ENCODE measurements around the gene PHLDB3. TPM values are rescaled to one million over a fixed set of nuclear protein-coding genes. Genes with fewer than 3 reads are reported as not detected.

PHLDB3 gene
- total RNA-seq, 1 experiment from 2014 or later, result 8.5 TPM

GRCh38 chr19:43553656-43554055 is 49.1 kb upstream of the PHLDB3 start:
- no peak overlapping the region for H3K4me3 Mint-ChIP-seq
- Histone ChIP-seq H3K23ac (ENCODE audit: insufficient read length, low read depth, low read length) (no peak overlapping the region), H2BK12ac (ENCODE audit: insufficient read length, low read depth, low read length) (no peak overlapping the region), H2BK120ac (ENCODE audit: low read depth, low read length, poor library complexity, severe bottlenecking) (no peak overlapping the region), H3K56ac (ENCODE audit: insufficient read length, low read depth, low read length) (no peak overlapping the region), H3K9me3 (ENCODE audit: control insufficient read depth, low read depth, low read length) (no peaks in the 10 kb centered on the region), H3K4ac (ENCODE audit: low read depth, low read length) (no peak overlapping the region), H2AFZ (ENCODE audit: low read length) (no peak overlapping the region), H4K91ac (ENCODE audit: insufficient read length, low read depth, low read length) (no peak overlapping the region), H4K20me1 (ENCODE audit: control insufficient read depth, insufficient read depth, insufficient read length) (no peaks in the 10 kb centered on the region), H3K4me1 (ENCODE audit: insufficient read depth, low read length) (no peaks in the 10 kb centered on the region), H3K79me2 (ENCODE audit: insufficient read depth, low read length) (no peaks in the 10 kb centered on the region), H4K8ac (replicated peaks; ENCODE audit: insufficient read length, low read depth, low read length) (no peak overlapping the region), H3K27ac (ENCODE audit: insufficient read length, low read depth, low read length) (no peak overlapping the region), H3K18ac (ENCODE audit: insufficient read length, low read depth, low read length) (no peak overlapping the region), H4K5ac (ENCODE audit: insufficient read length, low read depth, low read length) (no peak overlapping the region), H3K9ac (ENCODE audit: extremely low read depth, insufficient read length, low read length) (no peak overlapping the region), H3K79me1 (ENCODE audit: insufficient read depth, low read depth, low read length, poor library complexity, severe bottlenecking) (no peaks in the 10 kb centered on the region), H2BK5ac (ENCODE audit: insufficient read length, low read length) (no peak overlapping the region), H2AK5ac (ENCODE audit: insufficient read length, low read length) (no peak overlapping the region), H3K23me2 (ENCODE audit: insufficient read length, low read depth, low read length, poor library complexity, severe bottlenecking) (no peaks in the 10 kb centered on the region), H3K4me2 (ENCODE audit: insufficient read depth, insufficient read length, low read length) (no peak overlapping the region), H3T11ph (ENCODE audit: low read length) (no peak overlapping the region), H2BK15ac (ENCODE audit: low read depth, low read length) (no peak overlapping the region), H3K14ac (ENCODE audit: insufficient read depth, low read length) (no peak overlapping the region), H3K27me3 (ENCODE audit: insufficient read depth, low read length) (no peaks in the 10 kb centered on the region), H2BK20ac (ENCODE audit: low read depth, low read length, poor library complexity, severe bottlenecking) (no peak overlapping the region)
- TF ChIP-seq CTCF (conservative IDR thresholded peaks at IDR 0.05), result no peak
- peaks cover 7 to 11% of the 10 kb centered on the region in 2 experiments for H3K4me1 Mint-ChIP-seq
- no peak for DNase-seq
- no peaks in the 10 kb centered on the region for H3K27me3 Mint-ChIP-seq (ENCODE audit: low read depth)
- H3K9me3 Mint-ChIP-seq, result 0 out of 5 replicates have a peak, but pooled peaks cover 0 to 2% of the 10 kb centered on the region in 2 experiments
- WGBS (ENCODE audit: extremely low coverage, insufficient read length, low lambda C conversion rate), result no CpG with 5 or more reads among the region's 4 CpGs
- H3K36me3 Mint-ChIP-seq (ENCODE audit: insufficient read depth in 1 of 3, low read depth in 3 of 3), result peaks cover 15 to 60% (median 51%) of the 10 kb centered on the region in 3 experiments; a peak in 6 of 7 replicates
- no peak overlapping the region for H3K27ac Mint-ChIP-seq
